CD4-positive, alpha-beta T cell treated with Interferon alpha-2 for 1 hour (primary cell): ENCODE measurements around the gene KCNG2.

Experiments
- DNase-seq, 2 donors: peaks; one replicate each; pipeline ENCODE4 v3.0.0-alpha.2; 2020 to 2022

Gene KCNG2

GRCh38 chr18:79785831-79786230 is 11.9 kb upstream of the KCNG2 start:
- no peak for DNase-seq

- no peak for DNase-seq
These were observed 11.4 kb upstream of the KCNG2 start for GRCh38 chr18:79786304-79786703.

- no peak for DNase-seq
These were observed 10.8 kb upstream of the KCNG2 start for GRCh38 chr18:79786786-79787526.

- no peak for DNase-seq
These were observed 10.2 kb upstream of the KCNG2 start for GRCh38 chr18:79787527-79787864.

GRCh38 chr18:79787865-79788733 is 9.6 kb upstream of the KCNG2 start:
- no peak for DNase-seq

- no peak for DNase-seq
These were observed 9.0 kb upstream of the KCNG2 start for GRCh38 chr18:79788734-79789085.

GRCh38 chr18:79789091-79789891 is 8.4 kb upstream of the KCNG2 start:
- DNase-seq = no peak

- no peak for DNase-seq
These were observed 7.5 kb upstream of the KCNG2 start for GRCh38 chr18:79789901-79790890.

GRCh38 chr18:79790996-79791972 is 6.5 kb upstream of the KCNG2 start:
- DNase-seq = peak; percentile 21 to 61

GRCh38 chr18:79792096-79792987 is 5.4 kb upstream of the KCNG2 start:
- no peak for DNase-seq

- peak in 1 of 2 donors; percentile 36 for DNase-seq
These were observed 4.8 kb upstream of the KCNG2 start for GRCh38 chr18:79792988-79793355.

GRCh38 chr18:79794846-79795245 is 2.9 kb upstream of the KCNG2 start:
- no peak for DNase-seq

- no peak for DNase-seq
These were observed 2.3 kb upstream of the KCNG2 start for GRCh38 chr18:79795446-79795845.

- DNase-seq = no peak
These were observed 1.7 kb upstream of the KCNG2 start for GRCh38 chr18:79796016-79796415.

GRCh38 chr18:79796531-79797405 is 970 bp upstream of the KCNG2 start:
- no peak for DNase-seq

GRCh38 chr18:79798346-79798998 is 734 bp downstream of the KCNG2 start:
- no peak for DNase-seq

GRCh38 chr18:79798999-79799370 is 1.2 kb downstream of the KCNG2 start:
- DNase-seq = no peak

GRCh38 chr18:79799619-79800370 is 2.1 kb downstream of the KCNG2 start:
- DNase-seq = no peak
